ENCODE data around the gene PKM.

DNA sequence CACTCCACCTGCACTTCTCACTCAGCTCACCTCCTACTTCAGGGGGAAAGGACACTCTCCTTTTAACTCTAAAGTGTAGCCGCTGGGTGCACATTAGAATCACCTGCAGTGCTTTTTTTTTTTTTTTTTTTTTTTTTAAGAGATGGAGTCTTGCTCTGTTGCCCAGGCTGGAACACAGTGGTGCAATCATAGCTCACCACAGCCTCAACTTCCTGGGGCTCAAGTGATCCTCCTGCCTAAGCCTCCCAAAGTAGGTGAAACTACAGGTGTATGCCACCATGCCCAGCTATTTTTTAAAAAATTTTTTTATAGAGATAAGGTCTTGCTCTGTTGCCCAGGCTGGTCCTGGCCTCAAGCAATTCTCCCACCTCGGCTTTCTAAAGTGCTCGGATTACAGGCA, 54.2 kb downstream of the PKM start:
- no peak for TF ChIP-seq CTCF (conservative IDR thresholded peaks at IDR 0.05 in 1 of 2, IDR thresholded peaks at IDR 0.05 in 1 of 2; ENCODE audit: extremely low read depth in 1 of 2, insufficient read depth in 1 of 2, low read depth in 1 of 2, low read length in 2 of 2)
- no peak for TF ChIP-seq EZH2 (IDR thresholded peaks at IDR 0.05; ENCODE audit: borderline replicate concordance, low read length)

Measured in mammary epithelial cell (primary cell).